Measurements from ENCODE around the gene ITCH.
"Not testable (repeated sequence)": the region's sequence is repeated elsewhere in the genome, so short reads cannot be mapped to it uniquely, and the experiment has no call there.

ITCH gene

GRCh38 chr20:34500823-34501222, 137.8 kb downstream of the ITCH start:
- TF ChIP-seq CTCF (conservative IDR thresholded peaks at IDR 0.05): no peak
- no peak for TF ChIP-seq ZFX (IDR thresholded peaks at IDR 0.05)
- no peak overlapping the region for H3K27ac ChIP-seq

GRCh38 chr20:34506480-34506879, 143.4 kb downstream of the ITCH start:
- no peak for TF ChIP-seq ZFX (IDR thresholded peaks at IDR 0.05)
- TF ChIP-seq CTCF (conservative IDR thresholded peaks at IDR 0.05): no peak
- no peak overlapping the region for H3K27ac ChIP-seq

GRCh38 chr20:34507702-34508413, 144.8 kb downstream of the ITCH start:
- TF ChIP-seq CTCF (conservative IDR thresholded peaks at IDR 0.05) (no peak), ZFX (IDR thresholded peaks at IDR 0.05) (no peak)
- H3K27ac ChIP-seq: no peak overlapping the region

GRCh38 chr20:34510575-34510974, 147.5 kb downstream of the ITCH start:
- no peak for TF ChIP-seq CTCF (conservative IDR thresholded peaks at IDR 0.05)
- TF ChIP-seq ZFX (IDR thresholded peaks at IDR 0.05): no peak
- no peak overlapping the region for H3K27ac ChIP-seq

GRCh38 chr20:34511891-34512265, 148.8 kb downstream of the ITCH start:
- TF ChIP-seq CTCF (conservative IDR thresholded peaks at IDR 0.05) (no peak), ZFX (IDR thresholded peaks at IDR 0.05) (no peak)
- no peak overlapping the region for H3K27ac ChIP-seq

- no peak overlapping the region for H3K27ac ChIP-seq
- no peak for TF ChIP-seq ZFX (IDR thresholded peaks at IDR 0.05)
- TF ChIP-seq CTCF (conservative IDR thresholded peaks at IDR 0.05): no peak
Observed at GRCh38 chr20:34512266-34512954, 149.3 kb downstream of the ITCH start.

- H3K27ac ChIP-seq: no peak overlapping the region
- TF ChIP-seq CTCF (conservative IDR thresholded peaks at IDR 0.05): no peak
- TF ChIP-seq ZFX (IDR thresholded peaks at IDR 0.05): no peak
Observed at GRCh38 chr20:34512955-34513419, 149.9 kb downstream of the ITCH start.

GRCh38 chr20:34514034-34514433, 151.0 kb downstream of the ITCH start:
- not testable (repeated sequence) for H3K27ac ChIP-seq
